Testis (tissue), 2 donors: ENCODE results near the gene PLEKHF1.

Source experiments
- CTCF ChIP-seq, 3 experiments: fragments of 450-650 bp in 2 of 3; fragments of 200-600 bp in 1 of 3; sonication (generic) in 1 of 3; IDR thresholded peaks; one replicate each; pipeline ENCODE4 v1.5.1; 2016 to 2019; ENCODE audit warnings: antibody characterized with exemption in 3 of 3, mild to moderate bottlenecking in 2 of 3, moderate library complexity in 1 of 3
- POLR2A ChIP-seq: fragments of 450-650 bp; IDR thresholded peaks from one replicate; pipeline ENCODE4 v1.6.1; 2017; ENCODE audit warnings: antibody characterized with exemption, mild to moderate bottlenecking, moderate library complexity

DNA sequence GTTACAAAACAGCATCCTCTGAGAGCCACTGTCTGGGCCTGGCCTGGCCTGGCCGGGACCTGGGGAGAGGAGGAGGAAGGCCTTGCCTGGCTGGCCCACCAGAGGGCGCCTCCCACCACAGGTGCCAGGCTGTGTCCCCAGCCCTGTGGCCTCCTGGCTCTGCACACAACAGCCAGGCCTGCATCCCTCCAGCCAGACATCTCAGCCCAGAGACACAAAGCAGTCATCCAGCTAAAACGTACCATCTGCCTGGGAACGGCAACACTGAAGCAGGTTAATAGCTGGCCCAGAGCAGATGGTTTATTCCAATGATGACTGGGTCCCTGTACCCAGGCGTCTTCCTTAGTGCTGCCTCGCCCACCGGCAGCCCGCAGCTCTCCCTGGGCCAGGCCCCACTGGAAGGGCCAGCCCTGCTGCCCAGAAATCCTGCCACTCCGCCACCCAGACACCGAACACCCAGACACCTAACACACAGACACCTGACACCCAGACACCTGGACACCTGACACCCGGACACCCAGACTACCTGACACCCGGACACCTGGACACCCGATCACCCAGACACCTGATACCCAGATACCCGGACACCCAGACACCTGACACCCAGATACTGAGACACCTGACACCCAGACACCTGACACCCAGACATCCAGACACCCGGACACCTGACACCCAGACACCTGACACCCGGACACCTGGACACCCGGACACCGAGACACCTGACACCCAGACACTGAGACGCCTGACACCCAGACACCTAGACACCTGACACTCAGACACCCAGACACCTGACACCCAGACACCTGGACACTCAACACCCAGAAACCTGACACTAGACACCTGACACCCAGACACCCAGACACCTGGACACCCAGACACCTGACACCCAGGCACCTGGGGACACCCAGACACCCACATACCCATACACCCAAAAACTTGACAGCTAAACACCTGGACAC, 29.7 kb downstream of the PLEKHF1 start:
- TF ChIP-seq CTCF (IDR thresholded peaks at IDR 0.05) (peak; percentile 75 to 88 (median 83)), POLR2A (no peak)
